GM21528 (cell line): ENCODE data around the gene BMP6.

ENCODE experiments used
- ATAC-seq: cut with Tn5 transposase; IDR thresholded peaks from one replicate; pipeline ENCODE4 v1.9.1; 2021; ENCODE audit warnings: mild to moderate bottlenecking, moderate library complexity; ENCODE audit not compliant: unreplicated experiment, low FRiP score

The BMP6 gene

DNA sequence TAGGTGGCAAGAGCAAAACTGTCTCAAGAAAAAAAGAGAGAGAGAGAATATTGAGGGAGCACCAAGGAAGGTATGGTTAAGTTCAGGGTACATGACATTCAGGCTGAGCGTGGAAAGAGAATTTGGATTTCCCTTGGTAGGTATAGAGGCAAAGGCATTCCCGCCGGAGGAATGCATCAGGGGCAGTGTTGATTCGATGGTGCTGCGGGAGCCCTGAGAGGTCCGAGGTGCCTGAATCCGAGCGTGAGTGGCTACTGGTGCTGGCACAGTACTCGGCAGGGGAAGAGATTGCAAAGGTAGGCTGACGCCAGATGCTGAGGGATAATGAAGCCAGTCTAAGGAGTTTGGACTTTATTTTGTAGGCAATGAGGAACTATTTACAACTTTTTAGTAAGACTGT is 20.0 kb downstream of the BMP6 start:
- no peak for ATAC-seq

DNA sequence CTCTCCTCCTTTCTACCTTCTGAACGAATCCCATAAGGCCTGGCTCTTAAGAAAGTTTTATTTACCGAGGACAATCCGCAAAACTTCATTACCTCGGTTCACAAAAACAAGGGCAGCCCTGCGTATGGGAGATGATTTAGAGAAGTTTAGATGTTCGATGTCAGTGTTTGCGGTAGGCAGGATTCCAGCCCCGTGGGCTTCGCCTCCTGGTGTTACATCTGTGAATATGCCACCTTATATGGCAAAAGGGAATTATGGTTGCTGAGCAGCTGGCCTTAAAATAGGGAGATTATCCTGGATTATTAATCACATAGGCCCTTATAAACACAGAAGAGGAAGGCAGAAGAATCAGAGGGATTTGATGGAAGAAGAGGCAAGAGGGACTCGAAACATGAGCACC is 21.1 kb downstream of the BMP6 start:
- no peak for ATAC-seq

DNA sequence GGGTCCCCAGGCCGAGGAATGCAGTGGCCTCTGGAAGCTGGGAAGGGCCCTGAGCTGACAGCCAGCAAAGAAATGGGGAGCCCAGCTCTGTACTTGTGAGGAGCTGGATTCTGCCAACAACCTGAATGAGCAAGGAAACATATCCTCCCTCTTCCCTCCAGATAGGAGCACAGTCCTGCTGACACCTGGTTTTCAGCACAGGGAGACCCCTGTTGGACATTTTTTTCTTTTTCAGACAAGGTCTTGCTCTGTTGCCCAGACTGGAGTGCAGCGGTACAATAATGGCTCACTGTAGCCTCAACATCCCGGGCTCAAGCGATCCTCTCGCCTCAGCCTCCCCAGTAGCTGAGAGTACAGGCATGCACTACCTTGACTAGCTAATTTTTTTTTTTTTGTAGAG is 21.5 kb downstream of the BMP6 start:
- no peak for ATAC-seq

DNA sequence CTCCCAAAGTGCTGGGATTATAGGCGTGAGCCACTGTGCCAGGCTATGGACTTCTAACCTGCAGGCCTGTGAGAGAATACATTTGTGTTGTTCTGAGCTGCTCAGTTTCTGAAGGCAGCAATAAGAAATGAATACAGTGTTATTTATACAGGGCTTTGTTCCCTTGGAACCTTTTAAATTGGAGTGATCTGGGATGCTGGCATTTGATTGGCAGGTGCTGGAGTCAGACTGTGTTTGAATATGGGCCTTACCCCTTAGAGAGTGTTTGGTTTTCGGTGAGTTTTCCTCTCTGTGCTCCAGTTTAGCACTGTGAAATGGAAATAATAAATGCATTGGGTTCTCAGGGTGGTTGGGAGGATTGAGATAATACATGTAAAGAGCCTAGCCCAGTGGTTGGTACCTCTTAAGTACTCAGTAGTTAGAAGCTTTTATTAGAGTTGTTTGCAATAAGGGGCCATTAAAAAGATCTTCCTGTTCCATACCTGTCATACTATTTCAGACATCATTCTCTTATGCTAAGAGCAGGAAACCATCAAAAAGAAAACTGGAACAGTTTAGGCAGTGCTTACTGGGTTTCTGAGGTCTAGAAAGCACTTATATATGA is 22.1 kb downstream of the BMP6 start:
- ATAC-seq, result no peak

DNA sequence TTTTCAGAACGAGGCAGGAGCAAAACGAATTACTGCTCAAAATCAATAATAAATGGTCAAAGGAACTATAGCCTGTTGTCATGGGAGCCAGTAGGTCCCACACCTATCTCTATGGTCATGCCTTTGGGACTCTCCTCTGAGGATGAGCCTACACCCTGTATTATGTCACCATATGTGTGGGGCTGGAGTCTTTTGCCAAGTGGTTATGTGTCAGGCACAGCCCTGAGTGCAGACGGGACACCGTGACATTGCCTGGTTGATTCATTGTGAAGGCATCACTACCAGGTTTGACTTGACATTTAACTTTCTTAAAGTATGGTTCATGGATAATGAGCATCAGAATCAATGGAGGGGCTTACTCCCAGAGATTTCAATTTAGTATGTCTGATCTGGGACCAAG is 23.6 kb downstream of the BMP6 start:
- ATAC-seq, result no peak

DNA sequence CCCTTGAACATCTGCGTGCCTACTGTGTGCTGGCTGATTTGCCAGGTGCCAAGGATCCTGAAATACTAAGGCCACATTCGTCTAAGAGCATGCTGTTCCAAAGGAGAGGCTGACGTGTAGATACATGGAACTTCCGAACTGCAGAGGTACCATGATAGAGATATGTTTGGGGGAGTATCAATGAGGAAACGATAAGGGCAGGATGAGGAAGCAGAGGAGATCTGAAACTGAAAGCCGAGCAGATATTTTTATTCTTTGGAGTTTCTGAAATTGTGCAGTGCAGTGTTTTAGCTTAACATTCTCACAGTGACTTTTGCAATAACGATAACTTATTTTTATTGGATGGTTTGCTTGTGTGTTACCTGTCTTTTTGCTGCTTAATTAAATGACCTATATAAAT is 24.3 kb downstream of the BMP6 start:
- ATAC-seq, result no peak

DNA sequence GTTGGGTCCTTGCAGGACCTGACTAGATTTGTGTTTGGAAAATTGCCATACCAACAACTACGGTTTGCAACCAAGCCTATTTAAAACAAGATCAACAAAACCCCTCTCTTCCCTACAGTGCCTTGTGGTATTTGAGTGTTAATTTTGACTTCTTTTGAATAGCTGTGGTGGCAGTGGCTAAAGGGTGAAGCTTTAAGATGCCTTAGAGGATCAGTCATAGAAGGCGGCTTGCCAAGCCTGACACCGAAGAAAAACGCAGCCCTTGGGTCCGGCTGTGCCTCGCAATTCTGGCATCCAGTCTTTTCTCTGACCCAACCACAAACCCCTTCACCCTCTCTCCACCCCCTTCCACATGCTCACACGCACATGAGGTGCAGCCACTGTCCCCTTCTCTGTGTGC is 32.6 kb downstream of the BMP6 start:
- no peak for ATAC-seq

DNA sequence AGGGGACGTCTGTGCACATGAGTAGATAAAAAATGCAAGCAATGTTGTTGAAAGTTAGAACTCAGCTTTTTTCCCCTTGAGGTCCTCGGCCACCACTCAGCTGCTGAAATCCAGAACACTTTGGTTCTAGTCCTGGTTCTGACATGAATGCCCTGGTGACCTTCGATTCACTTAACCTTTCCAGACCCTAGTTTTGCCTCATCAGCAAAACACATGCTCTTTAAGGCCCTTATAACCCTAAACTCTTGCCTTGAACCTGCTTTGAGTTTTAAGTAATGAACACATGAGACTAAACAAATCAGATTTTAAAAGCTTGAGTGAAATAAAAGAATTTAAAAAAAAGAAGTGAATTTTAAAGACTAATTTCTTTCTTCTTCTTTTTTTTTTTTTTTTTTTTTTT is 33.4 kb downstream of the BMP6 start:
- no peak for ATAC-seq

DNA sequence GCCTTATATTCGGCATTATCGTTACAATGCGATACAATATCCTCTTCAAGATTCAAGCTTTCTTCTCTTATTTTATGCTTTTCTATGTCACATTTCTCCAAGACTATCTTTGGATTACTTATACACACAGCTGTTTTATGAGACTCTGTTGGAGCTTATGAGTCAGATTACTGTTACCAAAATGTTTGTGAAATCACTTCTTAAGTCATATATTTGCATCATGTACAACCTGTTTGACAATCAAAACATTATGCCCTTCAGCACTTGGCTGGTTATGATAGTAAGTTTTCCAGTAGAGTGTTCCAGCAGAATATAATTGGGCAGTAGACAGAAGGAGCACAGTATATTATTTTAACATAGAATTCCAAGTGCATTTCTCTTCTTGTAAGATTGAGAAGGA is 35.2 kb downstream of the BMP6 start:
- no peak for ATAC-seq

DNA sequence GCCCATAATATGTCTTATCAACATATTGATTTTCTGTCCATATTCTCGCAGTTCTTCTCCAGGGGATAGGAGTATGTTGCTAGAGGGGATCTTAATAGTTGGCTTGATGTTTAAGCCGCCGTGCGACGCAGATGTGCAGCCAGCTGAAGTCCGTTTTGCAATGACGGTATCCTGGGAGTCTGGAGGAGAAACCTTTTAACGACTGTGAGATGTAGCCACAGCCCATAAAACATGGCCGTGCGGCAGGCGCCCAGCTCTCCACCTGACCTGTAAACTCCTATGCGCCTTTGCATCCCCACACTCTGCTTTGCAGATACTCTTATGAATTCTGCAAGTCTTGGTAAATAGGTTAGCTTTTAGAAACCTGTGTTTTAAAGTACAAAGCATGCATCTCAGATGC is 36.9 kb downstream of the BMP6 start:
- ATAC-seq, result no peak

DNA sequence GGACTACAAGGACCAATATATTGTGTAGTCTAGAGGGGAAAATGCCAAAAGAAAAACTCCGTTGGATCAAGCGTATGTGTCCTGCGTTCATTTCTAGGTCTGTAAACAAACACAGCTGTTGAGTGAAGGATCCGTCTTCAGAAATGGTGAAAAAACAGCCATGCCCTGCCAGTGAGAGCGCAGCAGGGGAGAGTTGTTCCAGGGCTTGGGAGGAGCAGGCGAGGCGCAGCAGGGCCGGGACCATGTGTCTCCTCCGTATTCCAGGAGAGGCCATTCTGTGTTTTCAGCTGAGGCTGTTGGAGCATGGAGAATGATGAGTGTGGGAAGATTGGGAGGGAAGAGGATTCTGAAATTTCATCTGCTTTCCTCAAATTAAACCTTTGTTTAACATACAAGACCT is 38.0 kb downstream of the BMP6 start:
- no peak for ATAC-seq

DNA sequence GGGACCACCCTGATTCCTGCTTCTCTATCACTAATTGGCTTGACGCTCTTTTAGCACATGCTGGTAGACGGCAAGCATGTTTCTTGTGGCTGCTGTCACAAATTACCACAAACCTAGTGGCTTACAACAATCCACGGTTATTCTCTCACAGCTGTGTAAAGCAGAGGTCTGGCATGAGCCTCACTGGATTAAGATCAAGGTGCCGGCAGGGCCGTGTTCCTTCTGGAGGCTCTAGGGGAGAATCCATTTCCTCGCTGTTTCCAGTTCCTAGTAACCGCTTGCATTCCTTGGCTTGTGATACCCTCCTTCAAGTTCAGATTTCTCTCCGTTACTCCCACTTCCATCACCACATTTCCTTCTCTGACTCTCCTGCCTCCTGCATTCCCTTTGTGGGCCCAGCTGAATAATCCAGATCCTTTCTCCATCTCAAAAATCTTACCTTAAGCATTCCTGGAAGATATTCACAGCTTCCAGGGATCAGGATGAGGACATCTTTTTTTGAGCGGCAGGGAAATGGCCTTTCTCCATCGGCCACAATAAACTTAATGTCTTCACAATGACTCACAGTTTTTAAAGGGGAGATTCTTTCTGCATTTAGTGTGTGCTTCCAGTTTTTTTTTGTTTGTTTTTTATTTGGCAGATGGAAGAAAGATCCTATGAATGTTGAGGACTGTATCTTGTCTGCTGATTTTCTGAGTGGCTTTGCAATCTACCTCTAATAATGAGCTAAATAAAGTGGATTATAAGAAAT is 39.9 kb downstream of the BMP6 start:
- ATAC-seq, result no peak

DNA sequence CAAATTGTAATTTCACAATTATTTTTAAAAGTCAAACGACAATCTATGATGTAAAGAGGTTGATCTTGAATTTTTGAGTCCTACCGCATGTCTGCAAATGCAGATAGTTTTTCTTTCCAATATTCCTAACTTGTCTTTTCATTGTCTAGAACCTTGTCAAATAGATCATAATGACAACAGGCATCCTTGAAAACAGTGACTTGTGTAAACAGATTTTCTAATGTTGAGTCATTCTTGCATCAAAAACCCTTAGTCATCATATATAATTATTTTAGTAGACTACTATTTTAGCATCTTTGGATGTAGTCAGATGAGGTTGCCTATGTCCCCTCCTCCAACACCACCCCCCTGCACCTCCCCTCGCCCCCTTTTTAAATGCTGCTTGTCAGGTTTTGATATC is 43.8 kb downstream of the BMP6 start:
- no peak for ATAC-seq

DNA sequence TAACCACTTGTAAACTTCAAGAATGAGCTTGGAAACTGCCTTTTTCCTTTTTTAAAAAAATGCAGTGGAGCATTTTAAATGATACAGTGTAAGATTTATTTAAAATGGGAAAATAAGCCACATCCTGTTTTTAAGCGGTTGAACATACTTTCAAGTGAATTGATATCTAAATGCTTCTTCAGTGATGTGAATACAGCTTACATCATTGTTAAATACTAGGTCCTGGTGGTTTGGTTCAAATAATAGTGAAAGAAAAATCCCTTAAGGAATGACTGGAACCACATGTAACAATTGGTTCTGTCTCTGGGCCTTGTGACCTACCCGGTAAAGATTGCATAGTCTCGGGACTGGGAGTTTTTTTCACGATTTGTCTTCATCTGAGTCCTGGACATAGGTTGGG is 44.2 kb downstream of the BMP6 start:
- no peak for ATAC-seq

DNA sequence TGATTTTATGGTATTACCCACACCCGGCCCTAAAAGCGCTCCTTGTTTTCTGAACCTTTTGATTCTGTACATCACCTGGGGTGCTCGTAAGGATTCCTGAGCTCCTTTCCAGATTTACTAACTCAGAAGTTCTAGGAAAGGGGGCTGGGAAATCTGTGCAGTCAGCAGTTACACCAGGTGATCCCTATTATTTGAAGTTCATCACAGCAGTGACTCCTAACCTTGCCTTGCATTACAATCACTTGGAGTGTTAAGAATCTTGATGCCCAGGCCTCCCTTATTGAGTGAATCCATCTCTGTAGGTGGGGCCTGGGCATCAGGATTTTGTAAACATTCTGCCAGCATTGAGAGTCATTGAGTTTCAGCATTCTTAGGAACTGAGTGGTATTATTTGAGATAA is 44.7 kb downstream of the BMP6 start:
- ATAC-seq, result no peak

DNA sequence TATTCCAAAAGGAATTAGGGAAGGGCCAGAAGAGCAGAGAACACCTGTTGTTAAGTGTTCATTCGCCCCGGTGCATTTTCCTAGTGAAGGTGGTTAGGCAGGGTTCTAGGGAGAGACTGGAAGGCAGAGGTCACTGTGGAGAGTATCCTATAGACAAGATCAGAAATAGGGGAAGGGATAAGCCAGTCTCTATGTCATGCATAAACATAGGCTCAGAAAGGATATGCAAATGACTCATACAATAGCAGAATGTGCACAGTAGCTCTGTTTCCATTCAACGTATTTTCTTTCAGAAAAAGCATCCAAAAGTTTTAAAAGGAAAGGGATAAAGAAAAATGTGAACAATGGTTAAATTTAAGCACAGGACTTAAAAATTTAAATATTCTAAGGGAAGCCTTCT is 47.4 kb downstream of the BMP6 start:
- ATAC-seq, result no peak

DNA sequence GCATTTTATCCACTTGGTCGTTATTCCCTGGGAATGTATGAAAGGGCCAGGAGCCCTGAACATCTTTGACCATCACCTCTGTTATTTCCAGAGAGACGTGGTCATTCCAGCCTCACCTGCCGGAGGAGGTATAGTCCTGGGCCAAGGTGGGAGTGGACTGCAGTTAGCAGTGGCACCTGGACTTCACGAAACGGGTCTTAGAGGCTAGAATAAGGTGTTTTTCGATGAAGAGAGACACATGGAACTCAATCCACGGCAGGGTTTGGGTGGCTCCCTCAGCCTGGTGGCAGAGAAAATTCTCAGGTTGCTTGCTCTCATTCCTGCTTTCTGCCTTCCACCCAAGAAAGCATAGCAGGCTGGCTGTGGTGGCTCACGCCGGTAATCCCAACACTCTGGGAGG is 48.0 kb downstream of the BMP6 start:
- ATAC-seq, result no peak

DNA sequence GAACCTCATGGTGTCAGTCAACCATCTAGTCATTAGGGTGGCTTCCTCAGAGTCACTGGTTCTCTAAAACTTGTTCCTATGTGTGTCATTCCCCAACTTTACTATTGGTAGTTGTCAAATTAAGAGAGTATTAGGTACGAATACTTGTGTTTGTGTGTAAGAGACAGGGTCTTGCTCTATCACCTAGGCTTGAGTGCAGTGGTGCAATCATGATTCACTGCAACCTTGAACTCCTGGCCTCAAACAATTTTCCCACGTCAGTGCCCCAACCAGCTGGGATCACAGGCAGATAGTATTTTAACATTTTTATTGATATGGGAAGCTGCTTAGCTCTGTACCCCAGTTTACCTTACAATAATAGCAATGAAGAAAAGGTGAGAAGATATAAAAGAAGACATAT is 50.6 kb downstream of the BMP6 start:
- no peak for ATAC-seq

DNA sequence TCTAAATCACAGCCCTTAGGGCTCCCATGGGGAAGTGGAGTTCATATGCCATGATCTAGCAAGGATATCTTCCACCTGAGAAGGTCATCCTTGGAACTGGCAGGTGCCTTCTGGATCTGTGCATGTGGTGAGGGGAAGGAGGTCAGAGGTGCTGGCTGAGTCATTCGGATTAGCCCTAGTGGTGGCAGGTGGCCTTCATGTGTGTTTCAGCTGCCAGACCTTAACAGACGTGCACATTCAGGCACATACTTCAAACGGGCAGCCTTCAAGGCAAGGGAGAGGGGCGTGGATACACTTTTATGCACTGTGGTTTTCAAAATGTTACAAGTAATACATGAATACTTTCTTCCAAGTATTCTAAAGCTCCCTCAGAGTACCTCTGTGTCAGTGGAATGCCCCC is 51.2 kb downstream of the BMP6 start:
- ATAC-seq, result no peak

DNA sequence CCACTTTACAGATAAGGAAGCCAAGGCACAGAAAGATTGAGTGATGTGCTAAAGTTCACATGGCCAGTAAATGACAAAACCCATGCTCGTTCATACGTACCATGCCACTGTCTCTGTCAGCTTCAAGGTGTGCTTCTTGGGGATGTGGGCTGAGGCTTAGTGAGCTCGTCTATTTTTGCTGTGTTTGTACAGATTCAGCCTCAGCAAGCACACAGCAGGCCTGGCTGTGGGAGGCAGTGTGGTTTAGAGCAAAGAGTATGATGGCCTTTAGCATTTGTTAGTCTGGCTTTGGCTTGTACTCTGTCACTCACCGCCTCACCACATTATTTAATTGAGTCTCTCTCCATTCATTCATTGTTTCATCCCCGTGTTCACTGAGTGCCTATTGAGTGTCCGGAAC is 55.3 kb downstream of the BMP6 start:
- no peak for ATAC-seq

DNA sequence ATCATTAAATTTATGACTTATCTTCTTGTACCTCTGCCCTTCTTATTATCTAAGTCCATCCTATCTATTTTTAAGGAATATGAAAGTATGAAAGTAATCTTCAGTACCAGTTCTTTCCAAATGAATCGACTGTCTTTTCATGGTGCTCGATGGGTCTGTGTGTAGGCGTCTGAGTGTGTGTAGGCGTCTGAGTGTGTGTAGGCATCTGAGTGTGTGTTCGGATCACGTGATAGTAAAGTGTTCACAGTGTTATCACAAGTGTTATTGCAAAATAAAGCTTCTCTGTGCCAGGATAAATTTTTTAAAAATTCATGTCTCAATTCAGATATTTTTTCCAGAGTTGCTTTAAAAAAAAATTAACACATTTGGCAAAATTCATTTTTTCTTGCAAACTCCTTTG is 58.3 kb downstream of the BMP6 start:
- ATAC-seq, result no peak

DNA sequence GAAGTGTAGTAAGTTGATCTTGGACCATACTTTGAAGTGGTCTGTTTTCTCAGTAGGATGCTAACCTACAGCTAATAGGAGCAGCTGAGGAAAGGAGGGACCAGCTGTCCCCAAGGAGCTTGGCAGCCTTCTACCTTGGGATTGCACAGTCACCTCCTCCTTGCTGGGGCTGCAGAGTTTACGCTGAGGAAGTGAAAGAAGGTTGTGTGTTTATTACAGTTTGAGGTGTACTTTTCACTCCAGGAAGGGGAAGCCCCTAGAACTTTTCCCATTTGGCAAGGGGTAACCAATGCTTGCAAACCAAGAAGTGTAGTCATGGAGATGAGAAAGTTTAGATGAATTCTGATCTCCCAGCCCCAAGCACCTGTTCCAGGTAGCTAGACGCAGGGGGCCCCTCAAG is 58.8 kb downstream of the BMP6 start:
- no peak for ATAC-seq
